ENCODE measurements around the gene AMH.

DNA sequence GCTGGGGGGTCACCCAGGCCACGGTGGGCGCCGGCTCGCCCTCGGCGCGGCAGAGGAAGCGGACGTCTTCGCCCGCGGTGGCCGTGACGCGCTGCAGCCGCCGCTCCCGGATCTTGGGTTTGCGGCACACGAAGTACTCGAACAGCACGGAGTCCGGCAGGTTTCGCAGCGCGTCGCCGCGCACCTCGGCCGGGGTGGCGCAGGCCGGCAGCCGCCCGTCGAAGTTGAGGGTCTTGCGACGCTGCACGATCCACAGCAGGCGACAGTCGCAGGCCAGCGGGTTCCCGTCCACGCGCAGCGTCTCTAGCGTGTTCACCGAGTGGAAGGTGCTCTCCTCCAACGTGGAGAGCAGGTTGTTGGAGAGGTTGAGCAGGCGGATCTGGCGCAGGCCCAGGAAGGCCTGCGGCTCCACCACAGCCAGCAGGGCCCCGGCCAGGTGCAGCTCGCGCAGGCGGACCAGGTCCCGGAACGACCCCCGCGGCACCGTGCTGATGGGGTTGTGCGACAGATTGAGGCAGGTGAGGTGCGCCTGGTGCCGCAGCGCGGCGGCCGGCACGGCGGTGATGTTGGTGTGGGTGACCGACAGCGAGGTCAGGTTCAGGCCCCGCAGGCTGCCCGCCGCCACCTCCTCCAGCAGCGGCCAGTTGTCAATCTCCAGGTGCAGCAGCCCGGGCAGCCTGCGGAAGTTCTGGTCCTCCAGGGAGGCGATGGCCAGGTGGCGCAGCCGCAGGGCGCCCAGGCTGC is 41.5 kb downstream of the AMH start:
- TF ChIP-seq, protein P1, sequence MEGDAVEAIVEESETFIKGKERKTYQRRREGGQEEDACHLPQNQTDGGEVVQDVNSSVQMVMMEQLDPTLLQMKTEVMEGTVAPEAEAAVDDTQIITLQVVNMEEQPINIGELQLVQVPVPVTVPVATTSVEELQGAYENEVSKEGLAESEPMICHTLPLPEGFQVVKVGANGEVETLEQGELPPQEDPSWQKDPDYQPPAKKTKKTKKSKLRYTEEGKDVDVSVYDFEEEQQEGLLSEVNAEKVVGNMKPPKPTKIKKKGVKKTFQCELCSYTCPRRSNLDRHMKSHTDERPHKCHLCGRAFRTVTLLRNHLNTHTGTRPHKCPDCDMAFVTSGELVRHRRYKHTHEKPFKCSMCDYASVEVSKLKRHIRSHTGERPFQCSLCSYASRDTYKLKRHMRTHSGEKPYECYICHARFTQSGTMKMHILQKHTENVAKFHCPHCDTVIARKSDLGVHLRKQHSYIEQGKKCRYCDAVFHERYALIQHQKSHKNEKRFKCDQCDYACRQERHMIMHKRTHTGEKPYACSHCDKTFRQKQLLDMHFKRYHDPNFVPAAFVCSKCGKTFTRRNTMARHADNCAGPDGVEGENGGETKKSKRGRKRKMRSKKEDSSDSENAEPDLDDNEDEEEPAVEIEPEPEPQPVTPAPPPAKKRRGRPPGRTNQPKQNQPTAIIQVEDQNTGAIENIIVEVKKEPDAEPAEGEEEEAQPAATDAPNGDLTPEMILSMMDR (IDR thresholded peaks at IDR 0.05) = no peak
- no peak for TF ChIP-seq POLR2A (IDR thresholded peaks at IDR 0.05)
